Karpas-422 (cell line): ENCODE data around the gene LRRC59. TPM values are rescaled to one million over a fixed set of nuclear protein-coding genes. Genes with fewer than 3 reads are reported as not detected.

Experiments
- DNase-seq: peaks from one replicate; pipeline ENCODE4 v3.0.0-alpha.2; 2015
- H2AFZ ChIP-seq: fragments of 200-600 bp; sonication (generic); 2 replicates; pipeline ENCODE4 v1.6.1; 2014; ENCODE audit warnings: antibody characterized with exemption, low read length, mixed read lengths
- H3K27ac ChIP-seq: fragments of 200-600 bp; sonication (generic); 2 replicates; pipeline ENCODE4 v1.5.1; 2014; ENCODE audit warnings: mild to moderate bottlenecking, low read length, moderate library complexity
- H3K27me3 ChIP-seq: fragments of 200-600 bp; sonication (generic); 2 replicates; pipeline ENCODE4 v1.6.1; 2014; ENCODE audit warnings: low read length, mixed read lengths
- H3K36me3 ChIP-seq: fragments of 200-600 bp; sonication (generic); 2 replicates; pipeline ENCODE4 v1.6.1; 2014; ENCODE audit warnings: low read length, mixed read lengths; ENCODE audit not compliant: insufficient read depth
- H3K4me1 ChIP-seq: fragments of 200-600 bp; sonication (generic); 2 replicates; pipeline ENCODE4 v1.6.1; 2014; ENCODE audit warnings: mild to moderate bottlenecking, low read length, mixed read lengths
- H3K4me2 ChIP-seq: fragments of 200-600 bp; sonication (generic); 2 replicates; pipeline ENCODE4 v1.6.1; 2014; ENCODE audit warnings: low read length, low read depth, mild to moderate bottlenecking; ENCODE audit not compliant: poor library complexity, severe bottlenecking
- H3K4me3 ChIP-seq: fragments of 200-600 bp; sonication (generic); 2 replicates; pipeline ENCODE4 v1.5.1; 2014; ENCODE audit warnings: mild to moderate bottlenecking, antibody characterized with exemption, low read length, mixed read lengths
- H3K79me2 ChIP-seq: fragments of 200-600 bp; sonication (generic); 2 replicates; pipeline ENCODE4 v1.6.1; 2014; ENCODE audit warnings: mild to moderate bottlenecking, low read length, mixed read lengths
- H3K9ac ChIP-seq: fragments of 200-600 bp; sonication (generic); 2 replicates; pipeline ENCODE4 v1.6.0; 2014; ENCODE audit warnings: low read length
- H3K9me2 ChIP-seq: fragments of 200-600 bp; sonication (generic), shearing (Covaris generic); replicated peaks from 2 replicates; pipeline ENCODE4 v1.6.0; 2014; ENCODE audit warnings: mild to moderate bottlenecking, low read length, moderate library complexity; ENCODE audit not compliant: insufficient read depth
- H3K9me3 ChIP-seq: fragments of 300-700, 200-600 bp; sonication (generic); 2 replicates; pipeline ENCODE4 v1.6.1; 2014; ENCODE audit warnings: low read length, mixed read lengths
- H4K20me1 ChIP-seq: fragments of 200-600 bp; sonication (generic); 2 replicates; pipeline ENCODE4 v1.6.1; 2014; ENCODE audit warnings: mild to moderate bottlenecking, antibody characterized with exemption, low read length, low read depth; ENCODE audit not compliant: insufficient read depth
- total RNA-seq: library from RNA; depleted of rRNA; stranded (reverse); fragments of >200 nt; shearing (Covaris generic); gene quantifications from 2 replicates; pipeline ENCODE4 v1.2.3, GENCODE V29; 2014; ENCODE audit warnings: low replicate concordance

Gene LRRC59
- total RNA-seq, 1 experiment from 2014 or later = 53.3 TPM

GRCh38 chr17:50386510-50386909, 10.8 kb downstream of the LRRC59 start:
- DNase-seq = no peak
- Histone ChIP-seq H3K9me2 (no peaks in the 10 kb centered on the region), H3K9ac (no peak overlapping the region), H3K4me2 (no peak overlapping the region), H4K20me1 (no peaks in the 10 kb centered on the region), H3K9me3 (no peaks in the 10 kb centered on the region), H2AFZ (no peak overlapping the region), H3K4me1 (peaks cover 7% of the 10 kb centered on the region), H3K4me3 (no peak overlapping the region), H3K27me3 (no peaks in the 10 kb centered on the region), H3K36me3 (peaks cover 60% of the 10 kb centered on the region), H3K79me2 (peaks cover 8% of the 10 kb centered on the region; the same call in 1 of the 2 replicates), H3K27ac (no peak overlapping the region)

- Histone ChIP-seq H3K9ac (no peak overlapping the region), H3K4me1 (no peaks in the 10 kb centered on the region), H3K79me2 (no peaks in the 10 kb centered on the region), H3K4me3 (no peak overlapping the region), H3K36me3 (peaks cover 51% of the 10 kb centered on the region), H2AFZ (no peak overlapping the region), H4K20me1 (no peaks in the 10 kb centered on the region), H3K4me2 (no peak overlapping the region), H3K27ac (no peak overlapping the region), H3K27me3 (no peaks in the 10 kb centered on the region), H3K9me2 (no peaks in the 10 kb centered on the region), H3K9me3 (no peaks in the 10 kb centered on the region)
- no peak for DNase-seq
These were observed 14.4 kb downstream of the LRRC59 start for GRCh38 chr17:50382931-50383330.

GRCh38 chr17:50381920-50382319, 15.4 kb downstream of the LRRC59 start:
- no peak overlapping the region for H3K4me2 ChIP-seq
- H4K20me1 ChIP-seq = no peaks in the 10 kb centered on the region
- H3K9me2 ChIP-seq = no peaks in the 10 kb centered on the region
- no peak overlapping the region for H2AFZ ChIP-seq
- no peak overlapping the region for H3K9ac ChIP-seq
- no peaks in the 10 kb centered on the region for H3K27me3 ChIP-seq
- H3K4me1 ChIP-seq = no peaks in the 10 kb centered on the region
- H3K4me3 ChIP-seq = no peak overlapping the region
- H3K9me3 ChIP-seq = no peaks in the 10 kb centered on the region
- peaks cover 46% of the 10 kb centered on the region for H3K36me3 ChIP-seq
- no peak overlapping the region for H3K27ac ChIP-seq
- DNase-seq = no peak
- no peaks in the 10 kb centered on the region for H3K79me2 ChIP-seq

- DNase-seq = no peak
- Histone ChIP-seq H4K20me1 (no peaks in the 10 kb centered on the region), H3K9me3 (no peaks in the 10 kb centered on the region), H3K79me2 (no peaks in the 10 kb centered on the region), H3K4me1 (no peaks in the 10 kb centered on the region), H3K36me3 (peaks cover 42% of the 10 kb centered on the region; the same call in 1 of the 2 replicates), H3K9me2 (no peaks in the 10 kb centered on the region), H2AFZ (no peak overlapping the region), H3K4me2 (no peak overlapping the region), H3K27ac (no peak overlapping the region), H3K27me3 (no peaks in the 10 kb centered on the region), H3K9ac (no peak overlapping the region), H3K4me3 (no peak overlapping the region)
These were observed 16.0 kb downstream of the LRRC59 start for GRCh38 chr17:50381260-50381815.

GRCh38 chr17:50380369-50381259, 16.7 kb downstream of the LRRC59 start:
- no peak overlapping the region for H3K4me3 ChIP-seq
- H3K9ac ChIP-seq = no peak overlapping the region
- no peaks in the 10 kb centered on the region for H3K9me3 ChIP-seq
- no peaks in the 10 kb centered on the region for H3K27me3 ChIP-seq
- peaks cover 39% of the 10 kb centered on the region; the same call in 1 of the 2 replicates for H3K36me3 ChIP-seq
- H3K4me1 ChIP-seq = no peaks in the 10 kb centered on the region
- H3K4me2 ChIP-seq = no peak overlapping the region
- no peak overlapping the region for H2AFZ ChIP-seq
- DNase-seq = no peak
- no peak overlapping the region for H3K27ac ChIP-seq
- no peaks in the 10 kb centered on the region for H3K79me2 ChIP-seq
- H4K20me1 ChIP-seq = no peaks in the 10 kb centered on the region
- H3K9me2 ChIP-seq = no peaks in the 10 kb centered on the region

GRCh38 chr17:50379351-50380132, 17.8 kb downstream of the LRRC59 start:
- no peaks in the 10 kb centered on the region for H3K9me3 ChIP-seq
- no peak overlapping the region for H3K4me2 ChIP-seq
- H3K27ac ChIP-seq = no peak overlapping the region
- H3K9me2 ChIP-seq = no peaks in the 10 kb centered on the region
- no peak for DNase-seq
- H3K9ac ChIP-seq = no peak overlapping the region
- H3K4me1 ChIP-seq = no peaks in the 10 kb centered on the region
- no peak overlapping the region for H3K4me3 ChIP-seq
- H2AFZ ChIP-seq = no peak overlapping the region
- no peaks in the 10 kb centered on the region for H3K27me3 ChIP-seq
- H4K20me1 ChIP-seq = no peaks in the 10 kb centered on the region
- H3K36me3 ChIP-seq = peaks cover 39% of the 10 kb centered on the region; the same call in 1 of the 2 replicates
- H3K79me2 ChIP-seq = no peaks in the 10 kb centered on the region

- DNase-seq = no peak
- Histone ChIP-seq H3K79me2 (peaks cover 26% of the 10 kb centered on the region), H3K9ac (no peak overlapping the region)
These were observed 21.3 kb downstream of the LRRC59 start for GRCh38 chr17:50375858-50376538.

More at GRCh38 chr17:50375858-50376538, 21.3 kb downstream of the LRRC59 start:
- H3K9me3 ChIP-seq = no peaks in the 10 kb centered on the region
- H3K9me2 ChIP-seq = no peaks in the 10 kb centered on the region
- no peaks in the 10 kb centered on the region for H3K27me3 ChIP-seq
- peaks cover 13% of the 10 kb centered on the region; the same call in 1 of the 2 replicates for H3K36me3 ChIP-seq
- no peaks in the 10 kb centered on the region for H4K20me1 ChIP-seq
- H2AFZ ChIP-seq = no peak overlapping the region
- no peak overlapping the region for H3K4me3 ChIP-seq
- no peak overlapping the region for H3K27ac ChIP-seq
- peaks cover 19% of the 10 kb centered on the region for H3K4me1 ChIP-seq
- no peak overlapping the region for H3K4me2 ChIP-seq
